ENCODE measurements around the gene PCDH9.

PCDH9 gene

DNA sequence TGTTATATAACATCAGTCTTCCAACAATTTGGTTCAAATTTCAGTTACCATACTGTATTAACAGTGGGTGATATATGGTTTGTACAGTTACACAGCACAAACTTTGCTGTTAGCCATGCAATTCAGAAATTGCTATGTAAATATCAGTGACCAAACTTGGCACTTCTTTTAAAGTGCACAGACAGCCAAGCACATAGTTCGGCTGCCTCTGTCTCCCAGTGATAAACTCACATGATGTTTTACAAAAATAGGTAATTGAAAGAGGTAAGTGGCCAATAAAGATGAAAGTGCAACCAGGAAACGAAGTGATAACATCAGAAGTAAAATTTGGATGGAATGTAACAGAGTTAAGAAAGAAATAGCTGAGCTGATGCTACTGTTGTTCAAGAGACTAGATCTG is 143.9 kb downstream of the PCDH9 start:
- DNase-seq (ENCODE audit: low read depth in 3 of 3) = no peak

DNA sequence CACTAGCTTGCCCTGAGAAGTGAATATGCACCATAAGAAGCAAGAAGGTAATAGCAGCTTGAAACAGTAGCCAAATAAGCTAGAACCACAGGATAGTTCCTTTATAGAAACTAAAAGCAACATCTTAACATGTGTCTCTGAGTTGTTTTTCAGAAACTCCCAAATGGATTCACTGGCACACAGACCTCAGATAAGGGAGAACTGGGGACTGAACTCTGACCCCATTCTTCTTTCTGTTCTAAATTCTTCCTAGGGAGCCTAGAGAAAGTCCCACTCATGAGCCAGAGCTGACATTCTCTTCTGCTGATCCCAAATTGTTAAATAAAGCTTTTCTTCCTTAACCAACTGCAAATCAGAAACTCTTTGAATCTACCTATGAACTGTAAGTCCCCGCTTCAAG is 146.1 kb downstream of the PCDH9 start:
- no peak for DNase-seq (ENCODE audit: low read depth in 3 of 3)

DNA sequence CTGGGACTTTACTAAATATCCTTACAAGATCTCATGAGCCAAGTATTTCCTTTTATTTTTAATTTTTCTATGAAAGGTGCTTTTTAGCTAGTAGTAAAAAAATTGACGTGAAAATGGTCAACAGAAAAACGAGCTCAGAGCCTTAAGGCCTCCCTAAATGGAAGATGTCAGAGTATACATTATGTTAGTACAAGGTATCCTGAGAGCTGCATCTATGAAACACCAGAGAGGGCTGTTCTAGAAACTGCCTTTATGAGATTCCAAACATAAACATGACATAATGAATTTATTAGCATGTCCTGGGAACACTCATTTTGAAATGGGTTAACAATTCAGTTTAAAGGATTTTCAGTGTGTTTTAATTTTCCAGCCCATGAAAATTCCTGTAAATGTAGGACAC is 146.6 kb downstream of the PCDH9 start:
- DNase-seq (ENCODE audit: low read depth in 3 of 3) = no peak

DNA sequence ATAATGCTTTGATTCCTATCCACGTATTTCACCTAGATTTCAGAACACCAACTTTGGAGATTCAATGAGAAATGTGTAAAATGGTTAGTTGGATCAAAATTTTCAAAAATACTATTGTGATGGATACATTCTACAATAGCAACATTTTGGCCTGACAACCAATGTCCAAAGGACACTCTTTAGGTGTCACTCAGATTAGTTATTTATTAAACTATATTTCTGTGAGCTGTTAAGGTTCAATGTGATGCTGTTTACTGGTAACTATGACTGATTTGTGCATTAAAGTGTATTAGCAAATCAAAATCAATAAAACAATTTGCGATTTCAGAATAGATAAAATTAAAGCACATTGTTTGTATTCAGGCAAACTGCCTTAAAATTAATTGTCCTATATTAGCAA is 149.8 kb downstream of the PCDH9 start:
- no peak for DNase-seq (ENCODE audit: low read depth in 3 of 3)

DNA sequence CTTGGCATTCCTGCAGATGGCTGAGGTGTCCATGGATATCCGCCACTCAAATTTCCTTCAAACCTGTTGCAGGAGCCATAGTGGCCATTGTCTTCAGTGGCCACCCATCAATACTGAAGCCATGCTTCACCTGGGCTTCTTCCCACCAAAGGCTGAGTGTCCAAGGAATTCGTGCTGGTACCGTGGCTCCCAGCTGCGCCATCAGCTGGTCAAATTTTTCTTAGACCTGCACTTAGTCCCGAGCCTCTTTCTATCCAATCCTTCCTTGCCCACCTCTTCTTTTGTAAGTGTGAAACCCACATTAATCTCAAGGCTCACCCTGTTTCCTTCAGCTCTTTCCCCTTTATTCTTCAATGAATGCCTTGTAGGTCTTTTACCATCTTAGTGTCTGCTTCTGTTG is 152.1 kb downstream of the PCDH9 start:
- no peak for DNase-seq (ENCODE audit: low read depth in 3 of 3)

DNA sequence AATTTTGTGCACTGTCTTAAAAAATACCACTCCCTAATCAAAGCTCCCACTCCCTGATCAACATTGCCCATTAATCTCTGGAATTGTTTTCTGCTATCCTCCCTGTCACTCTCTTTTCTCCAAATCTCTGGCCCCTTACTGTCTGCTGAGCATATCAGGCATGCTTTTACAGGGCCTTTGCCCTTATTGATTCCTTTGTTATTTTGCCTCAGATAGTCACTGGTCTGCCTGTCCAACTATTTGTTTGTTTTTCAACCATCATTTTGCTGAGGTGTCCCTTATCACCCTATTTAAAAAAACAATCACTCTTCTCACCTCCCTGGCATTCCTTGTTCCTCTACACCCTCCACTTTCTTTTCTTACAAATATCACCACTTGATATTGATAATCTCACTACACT is 153.0 kb downstream of the PCDH9 start:
- no peak for DNase-seq (ENCODE audit: low read depth in 3 of 3)

DNA sequence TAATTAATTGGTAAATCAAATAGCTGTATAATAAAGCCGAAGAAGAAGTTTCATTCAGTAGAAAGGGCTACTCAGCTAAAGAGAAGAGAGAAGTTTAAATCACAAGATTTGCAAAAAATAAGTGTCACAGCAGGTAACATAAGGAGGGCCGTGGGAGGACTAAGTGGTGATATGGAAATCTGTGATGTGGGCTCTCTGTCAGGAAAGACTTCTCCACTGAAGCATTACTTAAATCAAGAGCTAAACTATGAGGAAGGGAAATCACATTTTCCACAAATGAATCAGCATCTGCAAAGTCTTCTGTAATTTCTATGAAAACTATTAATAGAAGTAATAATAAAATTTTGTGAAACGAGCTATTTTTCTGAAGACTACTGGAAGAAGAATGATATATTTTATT is 153.8 kb downstream of the PCDH9 start:
- no peak for DNase-seq (ENCODE audit: low read depth in 3 of 3)

DNA sequence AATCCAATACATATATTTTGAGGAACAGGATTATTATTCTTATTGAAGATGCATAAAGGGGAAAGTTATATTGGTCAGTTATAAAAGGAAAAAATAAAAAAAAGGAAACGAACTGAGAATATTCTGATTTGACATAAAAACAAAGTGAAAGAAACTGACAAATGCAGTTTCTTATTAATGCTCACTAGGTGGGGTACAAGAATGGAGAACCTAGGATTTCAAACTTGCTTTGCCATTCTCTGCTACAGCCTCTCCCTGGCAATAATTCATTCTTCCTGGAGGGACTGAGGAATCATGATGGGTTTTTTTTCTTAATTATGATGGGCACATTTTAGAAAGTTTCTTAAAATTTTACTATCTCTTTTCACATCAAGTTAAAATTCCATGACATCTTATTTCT is 154.9 kb downstream of the PCDH9 start:
- no peak for DNase-seq (ENCODE audit: low read depth in 3 of 3)

DNA sequence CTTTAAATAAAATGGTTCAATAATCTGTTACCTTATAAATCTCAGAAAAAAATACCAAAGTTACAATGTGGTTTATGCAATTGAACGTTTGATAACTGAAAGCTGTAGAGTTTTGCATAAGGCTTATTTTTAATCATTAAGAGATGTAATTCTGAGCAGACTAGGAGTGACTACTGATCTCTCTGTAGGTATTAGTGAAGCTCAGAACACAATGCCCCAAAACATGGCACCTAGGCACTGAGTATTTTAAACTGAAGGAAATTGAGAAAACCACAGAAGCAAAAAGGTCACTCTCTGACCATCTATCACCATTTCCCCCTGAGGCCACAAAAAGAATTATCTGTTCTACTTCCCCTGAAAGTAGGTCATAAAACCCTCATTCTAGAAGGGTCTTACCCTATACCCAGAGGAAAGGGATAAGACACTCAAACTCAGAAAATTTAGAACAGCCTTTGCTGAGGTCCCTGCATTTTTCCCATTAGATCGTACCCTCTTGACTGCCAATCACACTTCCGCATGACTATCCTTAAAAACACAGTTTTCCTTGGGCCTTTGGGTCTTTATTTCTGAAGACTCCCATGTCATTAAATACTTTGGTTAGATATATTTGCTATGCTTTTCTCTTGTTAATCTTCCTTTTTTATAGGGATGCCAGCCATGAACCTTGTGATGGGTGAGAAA is 158.1 kb downstream of the PCDH9 start:
- DNase-seq (ENCODE audit: low read depth in 3 of 3) = no peak

DNA sequence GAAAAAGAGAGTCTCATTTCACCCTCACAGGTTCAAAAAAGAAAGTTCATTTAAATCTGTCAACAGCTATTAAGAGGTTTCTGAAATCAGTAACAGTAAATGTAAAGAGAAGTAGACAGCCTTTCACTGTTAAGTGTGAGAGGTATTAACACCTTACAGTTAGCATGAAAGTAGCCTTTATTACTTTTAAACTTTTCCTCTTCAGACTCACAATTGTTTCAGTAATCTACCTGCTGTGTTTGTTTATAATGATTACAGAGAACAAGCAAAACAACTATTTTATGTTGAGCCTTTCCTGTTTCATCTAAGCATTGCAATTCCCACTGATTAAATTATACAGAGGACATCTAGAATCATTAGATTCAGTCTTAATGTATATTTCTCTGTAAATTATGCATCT is 159.8 kb downstream of the PCDH9 start:
- DNase-seq (ENCODE audit: low read depth in 3 of 3) = no peak

DNA sequence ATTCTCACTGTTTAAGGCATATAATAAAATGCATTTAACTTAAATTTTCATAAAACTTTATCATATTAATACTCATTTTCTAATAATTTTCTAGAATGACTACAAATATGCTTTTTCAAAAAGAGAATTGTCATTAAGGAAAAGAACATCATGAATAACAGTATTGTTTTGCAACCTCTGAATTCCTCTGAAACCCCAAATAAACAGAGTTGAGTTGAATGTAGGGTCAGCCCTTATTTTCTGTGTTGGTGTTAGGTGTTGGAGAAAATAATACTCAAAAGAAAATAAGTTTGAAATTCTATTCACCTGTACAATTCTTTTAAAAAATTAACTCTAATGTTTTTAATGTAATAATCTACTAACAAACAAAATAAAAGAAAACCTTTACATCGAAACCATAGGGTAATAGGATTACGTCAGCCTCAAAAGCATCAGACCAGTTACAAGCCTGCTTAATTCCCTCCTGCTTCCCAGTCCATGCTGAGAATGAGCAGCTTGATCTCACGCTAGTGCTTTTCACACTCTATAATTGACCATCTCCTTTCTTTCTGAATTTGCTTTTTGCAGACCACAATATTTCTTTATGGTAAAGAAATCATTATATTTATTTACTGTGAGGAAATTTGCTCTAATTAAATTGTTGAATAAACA is 160.9 kb downstream of the PCDH9 start:
- no peak for DNase-seq (ENCODE audit: low read depth in 3 of 3)

DNA sequence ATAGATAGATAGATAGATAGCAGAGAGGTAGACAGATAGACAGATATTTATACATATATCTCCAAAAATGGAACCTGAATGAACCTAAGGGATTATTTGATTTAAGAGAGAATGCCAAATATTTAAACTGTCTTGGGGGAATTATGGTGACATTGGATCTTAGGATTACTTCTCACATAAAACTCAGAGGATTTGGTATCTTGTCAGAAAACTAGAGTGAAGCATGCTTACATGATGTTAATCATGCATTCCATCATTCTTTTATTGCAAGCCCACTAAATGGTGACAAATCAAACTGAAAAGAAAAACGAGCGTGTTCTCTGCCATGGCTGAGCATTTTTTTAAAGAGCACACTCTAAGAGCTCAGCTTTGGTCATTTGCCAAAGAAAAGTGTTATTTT is 165.2 kb downstream of the PCDH9 start:
- DNase-seq (ENCODE audit: low read depth in 3 of 3) = no peak

DNA sequence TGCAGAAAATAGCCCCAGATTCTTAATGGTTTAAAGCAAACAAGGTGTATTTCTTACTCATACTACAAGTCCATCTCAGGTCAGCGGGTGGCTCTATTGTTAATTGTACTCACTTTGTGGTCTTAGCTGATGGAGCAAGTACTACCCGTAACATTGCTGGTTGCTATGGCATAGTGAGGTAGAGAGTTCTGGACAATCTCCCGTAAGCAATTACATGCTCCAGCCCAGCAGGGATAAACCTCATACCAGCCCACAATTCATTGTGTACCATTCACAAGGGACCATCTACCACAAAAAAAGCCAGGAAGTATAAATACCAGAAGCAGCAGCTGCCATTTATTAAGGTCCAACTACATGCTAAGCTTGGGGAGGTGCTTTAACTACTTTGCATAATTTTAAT is 167.1 kb downstream of the PCDH9 start:
- DNase-seq (ENCODE audit: low read depth in 3 of 3) = no peak

DNA sequence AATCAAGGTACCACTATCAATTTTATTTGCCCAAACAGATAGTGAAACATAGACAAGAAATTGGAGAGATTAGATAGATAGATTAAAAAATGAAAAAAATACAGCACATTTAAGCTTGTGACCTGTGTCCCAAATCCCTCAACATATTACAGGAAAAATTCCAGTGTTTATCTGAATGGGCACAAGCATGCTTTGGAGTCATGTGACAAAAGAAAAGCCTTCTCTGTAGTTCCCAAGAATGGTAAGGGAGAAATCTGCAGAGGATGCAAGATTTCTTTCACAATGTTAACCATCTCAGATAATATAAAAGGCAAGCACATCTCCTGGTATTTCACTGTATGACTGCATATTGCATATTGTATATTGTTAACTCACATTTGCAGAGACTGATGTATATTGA is 168.0 kb downstream of the PCDH9 start:
- DNase-seq (ENCODE audit: low read depth in 3 of 3) = no peak

DNA sequence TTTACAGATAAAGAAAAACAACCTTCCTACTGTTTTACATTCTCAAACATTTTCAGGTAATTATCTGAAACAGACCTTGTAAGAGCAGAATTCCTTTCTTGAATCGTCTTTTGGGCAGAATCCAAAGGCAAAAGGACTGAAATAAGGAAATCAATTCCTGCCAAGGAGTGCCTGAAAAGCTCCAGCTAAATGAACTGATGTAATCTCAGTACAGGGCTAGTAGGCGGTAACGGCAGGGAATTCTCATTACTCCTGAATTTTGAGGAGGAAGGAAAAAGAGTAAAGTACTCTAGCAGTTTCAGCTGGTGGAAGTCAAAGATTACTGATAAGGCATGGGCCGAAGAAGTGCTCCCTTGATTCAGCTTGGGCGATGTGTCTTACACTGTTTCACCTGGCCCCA is 168.4 kb downstream of the PCDH9 start:
- no peak for DNase-seq (ENCODE audit: low read depth in 3 of 3)

DNA sequence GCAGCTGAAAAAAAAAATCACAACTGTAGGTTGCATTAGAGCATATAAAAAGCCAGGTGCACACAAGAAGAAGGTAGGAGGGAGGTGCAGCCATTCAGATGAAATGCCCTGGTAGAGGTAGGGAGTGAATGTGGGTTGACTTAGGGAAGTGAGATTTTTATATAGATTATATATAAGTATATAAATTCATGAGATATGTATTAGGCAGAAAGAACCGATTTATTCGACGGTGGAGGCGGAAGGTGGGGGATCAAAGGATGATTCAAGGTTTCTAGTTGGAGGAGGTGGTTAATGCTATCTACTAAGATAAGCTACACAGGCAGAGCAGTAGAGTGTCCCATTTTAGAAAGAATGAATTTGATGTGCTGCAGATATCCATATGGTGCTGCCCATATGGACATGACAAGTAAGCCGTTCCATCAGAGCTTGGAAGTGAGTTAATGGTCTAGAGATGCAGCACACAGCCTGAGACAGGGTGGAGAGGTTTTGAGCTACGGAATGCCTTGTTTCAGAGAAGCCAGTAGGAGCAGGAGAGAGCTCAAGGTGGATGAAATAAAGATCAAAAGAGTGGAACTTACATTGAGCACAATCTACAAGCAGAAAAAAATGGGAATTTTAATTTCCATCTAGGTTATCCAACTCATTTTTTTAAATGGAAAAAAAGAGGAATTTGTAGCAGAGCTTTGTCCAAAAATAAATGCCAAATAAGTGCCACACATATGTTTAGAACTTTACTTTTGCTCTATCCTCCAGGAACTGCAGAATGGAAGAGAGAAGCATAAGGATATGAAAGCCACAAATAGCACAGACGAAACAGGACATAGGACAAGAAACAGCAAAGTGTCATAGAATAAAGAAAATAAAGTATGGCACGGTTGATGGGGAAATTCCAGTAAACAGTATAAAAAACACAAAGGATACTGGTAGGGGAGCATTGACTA is 177.3 kb downstream of the PCDH9 start:
- DNase-seq (ENCODE audit: low read depth in 3 of 3) = no peak

DNA sequence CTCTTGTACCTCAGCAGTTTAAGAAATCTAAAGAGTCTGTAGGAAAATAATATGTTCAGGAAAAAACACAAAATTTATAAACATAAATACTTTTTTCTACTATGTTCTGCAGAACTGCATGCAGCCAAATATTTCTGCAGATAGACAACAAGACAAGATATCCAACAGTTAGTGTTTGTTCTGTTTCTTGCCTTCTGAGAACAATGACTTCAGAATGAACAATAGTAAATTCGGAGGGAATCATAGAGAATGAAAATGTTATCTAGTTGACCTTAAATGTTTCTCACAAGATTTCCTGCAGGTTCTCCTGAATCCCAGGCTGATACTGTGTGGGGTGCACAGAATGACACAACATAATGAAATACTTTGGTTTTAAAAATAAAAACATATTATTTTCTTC is 180.4 kb downstream of the PCDH9 start:
- DNase-seq (ENCODE audit: low read depth in 3 of 3) = no peak

DNA sequence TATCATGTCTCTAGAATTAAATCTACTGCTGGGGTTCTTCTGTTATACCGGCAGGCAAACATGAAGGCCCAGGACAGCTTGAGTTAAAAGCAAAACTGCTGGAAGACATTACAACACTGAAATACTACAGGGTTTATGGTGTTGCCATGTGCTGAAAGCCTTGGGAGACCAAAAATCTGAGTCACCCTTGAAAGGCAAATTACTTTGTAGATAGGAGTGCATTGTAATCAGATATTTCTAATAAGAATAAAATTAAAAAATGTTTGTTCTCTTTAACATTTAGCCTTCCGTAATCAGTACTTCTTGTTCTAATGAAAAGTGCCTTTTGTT is 181.3 kb downstream of the PCDH9 start:
- DNase-seq (ENCODE audit: low read depth in 3 of 3) = no peak

DNA sequence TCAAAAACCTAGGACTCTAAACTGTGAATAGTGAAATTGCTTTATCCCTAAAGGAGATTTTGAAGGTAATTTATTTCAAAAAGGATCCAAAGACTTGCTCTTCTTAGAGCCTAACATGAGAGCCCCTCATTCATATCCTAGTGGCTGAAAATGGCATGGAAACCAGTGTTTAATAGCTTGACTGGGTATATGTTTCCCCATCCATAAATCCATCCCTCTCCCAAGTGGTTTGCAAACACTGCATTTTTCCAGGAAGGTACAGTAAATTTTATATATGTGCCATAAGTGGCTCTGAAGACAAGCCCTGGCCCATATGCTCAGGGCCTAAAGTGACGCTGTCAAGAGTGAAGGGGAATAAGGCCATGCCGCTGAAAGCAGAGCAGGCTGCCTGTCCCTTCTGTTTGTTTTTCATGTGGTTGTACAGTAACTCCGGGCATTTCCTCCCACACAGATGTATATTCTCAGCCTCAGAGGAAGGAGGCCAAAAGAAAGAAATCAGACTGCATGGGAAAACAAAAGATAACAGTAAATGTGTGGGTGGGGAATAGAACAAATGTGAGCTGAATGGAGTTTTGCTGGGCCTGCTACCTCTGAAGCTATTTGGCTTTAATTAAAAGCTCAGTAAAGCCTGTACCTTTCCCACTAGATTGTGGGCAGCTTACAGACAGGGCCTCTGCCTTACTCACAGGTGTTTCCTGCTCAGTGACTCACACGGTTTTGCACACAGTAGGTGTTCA is 181.9 kb downstream of the PCDH9 start:
- no peak for DNase-seq (ENCODE audit: low read depth in 3 of 3)

DNA sequence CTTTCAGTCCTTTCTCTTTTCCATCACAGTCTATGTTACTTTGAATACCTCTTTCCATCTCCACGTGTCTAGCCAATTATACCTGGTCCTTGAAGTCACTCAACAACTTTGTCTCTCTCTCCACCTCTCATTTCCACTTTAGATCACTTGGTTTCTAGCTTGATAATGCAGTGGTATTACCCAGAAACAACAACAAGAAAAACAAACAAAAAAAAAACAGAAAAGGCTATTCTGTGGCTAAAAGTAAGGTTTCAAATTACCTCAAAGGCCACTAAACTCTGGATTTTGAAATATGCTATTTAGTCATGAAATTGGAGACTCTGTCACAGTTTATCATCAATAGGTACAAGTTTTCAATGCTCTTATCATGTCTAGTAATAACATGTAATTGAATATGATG is 184.8 kb downstream of the PCDH9 start:
- no peak for DNase-seq (ENCODE audit: low read depth in 3 of 3)

DNA sequence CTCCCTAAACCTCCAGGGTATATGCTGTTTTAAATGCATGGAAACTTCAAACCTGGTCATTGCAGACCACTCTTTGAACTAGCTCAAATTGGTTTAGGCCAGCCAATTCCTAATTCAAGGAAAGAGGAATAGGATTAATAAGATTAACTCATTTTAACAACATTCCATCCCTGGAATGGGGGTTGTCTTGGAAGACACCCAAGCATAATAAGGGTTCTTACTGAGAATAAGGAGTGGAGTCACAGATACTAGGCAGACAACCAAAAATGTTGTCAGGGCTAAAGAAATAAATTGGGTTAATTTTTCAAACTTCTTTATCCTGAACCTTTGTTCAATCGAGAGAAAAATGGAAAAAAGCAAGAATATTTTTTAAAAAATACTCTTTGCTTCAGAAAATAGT is 186.2 kb downstream of the PCDH9 start:
- DNase-seq (ENCODE audit: low read depth in 3 of 3) = no peak

DNA sequence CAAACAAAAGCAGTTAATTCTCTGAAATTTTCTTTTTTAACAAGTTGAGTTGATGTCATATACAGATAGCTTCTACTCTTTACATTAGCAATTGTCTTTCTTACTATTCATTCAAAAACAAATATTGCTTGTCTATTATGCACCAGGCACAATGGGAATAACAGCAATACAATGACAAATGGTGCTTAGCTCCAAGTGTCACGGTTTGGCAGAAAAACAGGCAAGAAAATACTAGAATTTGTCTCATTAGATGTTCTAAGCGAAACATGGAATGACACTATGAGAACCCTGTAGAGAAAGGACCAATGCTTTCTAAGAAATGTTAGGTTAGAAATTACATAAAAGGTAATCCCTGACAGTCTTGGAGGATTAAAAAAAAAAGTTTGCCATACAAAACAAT is 187.6 kb downstream of the PCDH9 start:
- DNase-seq (ENCODE audit: low read depth in 3 of 3) = no peak
